ENCODE data around the gene MTARC2. TPM values are rescaled to one million over a fixed set of nuclear protein-coding genes. Genes with fewer than 3 reads are reported as not detected.

MTARC2 gene
- total and polyA plus RNA-seq, 8 donors: 7.3 to 83.4 (median 20.9) TPM

GRCh38 chr1:220788900-220789299 lies 40.8 kb downstream of the MTARC2 start:
- WGBS, 5 donors: 72 to 86% (median 82%) methylated on average over 7 of the region's 7 CpGs
- TF ChIP-seq POLR2A (IDR thresholded peaks at IDR 0.05) (no peak), POLR2AphosphoS5 (IDR thresholded peaks at IDR 0.05) (no peak), EP300 (IDR thresholded peaks at IDR 0.05) (no peak), CTCF (IDR thresholded peaks at IDR 0.05) (no peak)
- Histone ChIP-seq H3K9me3 (no peaks in the 10 kb centered on the region), H3K36me3 (peaks cover 0 to 6% (median 4%) of the 10 kb centered on the region in 4 donors), H3K27me3 (peaks cover 0 to 10% (median 0%) of the 10 kb centered on the region in 3 donors), H3K4me3 (no peak overlapping the region), H3K4me1 (peaks cover 5 to 54% (median 44%) of the 10 kb centered on the region in 4 donors), H3K27ac (no peak overlapping the region)
- no peak for DNase-seq
- intact Hi-C loops (cut with DNase I; ENCODE audit: low total_unique reads): no loop called here

- intact Hi-C loops (cut with DNase I; ENCODE audit: low total_unique reads): no loop called here
- H3K27ac ChIP-seq: peak overlapping the region in 2 of 5 donors; percentile 44 to 55
- H3K4me1 ChIP-seq: peaks cover 5 to 54% (median 44%) of the 10 kb centered on the region in 4 donors
- 72 to 87% (median 75%) methylated on average over 2 of the region's 2 CpGs for WGBS, 5 donors
- no peaks in the 10 kb centered on the region for H3K9me3 ChIP-seq
- peaks cover 0 to 10% (median 0%) of the 10 kb centered on the region in 3 donors for H3K27me3 ChIP-seq
- DNase-seq: no peak
- no peak for TF ChIP-seq POLR2A (IDR thresholded peaks at IDR 0.05)
- no peak for TF ChIP-seq POLR2AphosphoS5 (IDR thresholded peaks at IDR 0.05)
- no peak for TF ChIP-seq EP300 (IDR thresholded peaks at IDR 0.05)
- no peak for TF ChIP-seq CTCF (IDR thresholded peaks at IDR 0.05)
- H3K4me3 ChIP-seq: no peak overlapping the region
- no peaks in the 10 kb centered on the region for H3K36me3 ChIP-seq
Measured at GRCh38 chr1:220789532-220790147, 41.5 kb downstream of the MTARC2 start.

- 24 to 49% (median 29%) methylated on average over 6 of the region's 6 CpGs for WGBS, 5 donors
- DNase-seq: no peak
Measured at GRCh38 chr1:220791285-220791684, 43.2 kb downstream of the MTARC2 start.

GRCh38 chr1:220791956-220792355 lies 43.8 kb downstream of the MTARC2 start:
- 48 to 66% (median 60%) methylated on average over 5 of the region's 5 CpGs for WGBS, 5 donors
- intact Hi-C loops (cut with DNase I; ENCODE audit: low total_unique reads): no loop called here
- Histone ChIP-seq H3K27me3 (peaks cover 0 to 1% (median 0%) of the 10 kb centered on the region in 3 donors), H3K27ac (peak overlapping the region in 3 of 5 donors; percentile 44 to 57 (median 55)), H3K4me3 (no peak overlapping the region), H3K9me3 (no peaks in the 10 kb centered on the region), H3K36me3 (peaks cover 0 to 5% (median 0%) of the 10 kb centered on the region in 4 donors), H3K4me1 (peaks cover 5 to 38% (median 34%) of the 10 kb centered on the region in 4 donors)
- TF ChIP-seq POLR2AphosphoS5 (IDR thresholded peaks at IDR 0.05) (no peak), CTCF (IDR thresholded peaks at IDR 0.05) (no peak), POLR2A (IDR thresholded peaks at IDR 0.05) (no peak), EP300 (IDR thresholded peaks at IDR 0.05) (no peak)
- DNase-seq: no peak

More at GRCh38 chr1:220791285-220791684, 43.2 kb downstream of the MTARC2 start:
- Histone ChIP-seq H3K9me3 (no peaks in the 10 kb centered on the region), H3K36me3 (no peaks in the 10 kb centered on the region), H3K27ac (peak overlapping the region in 3 of 5 donors; percentile 44 to 57 (median 55)), H3K4me1 (peaks cover 5 to 43% (median 37%) of the 10 kb centered on the region in 4 donors), H3K4me3 (no peak overlapping the region), H3K27me3 (peaks cover 0 to 8% (median 0%) of the 10 kb centered on the region in 3 donors)
- intact Hi-C loops (cut with DNase I; ENCODE audit: low total_unique reads): no loop called here
- no peak for TF ChIP-seq EP300 (IDR thresholded peaks at IDR 0.05)
- TF ChIP-seq POLR2AphosphoS5 (IDR thresholded peaks at IDR 0.05): no peak

GRCh38 chr1:220796530-220796929 lies 48.4 kb downstream of the MTARC2 start:
- H3K27me3 ChIP-seq: no peaks in the 10 kb centered on the region
- H3K9me3 ChIP-seq: no peaks in the 10 kb centered on the region
- no peak overlapping the region for H3K4me3 ChIP-seq
- DNase-seq: no peak
- 75 to 94% (median 91%) methylated on average over 10 of the region's 10 CpGs for WGBS, 5 donors
- peaks cover 0 to 39% (median 28%) of the 10 kb centered on the region in 4 donors for H3K36me3 ChIP-seq
- no peak overlapping the region for H3K27ac ChIP-seq
- intact Hi-C loops (cut with DNase I; ENCODE audit: low total_unique reads): no loop called here
- TF ChIP-seq CTCF (IDR thresholded peaks at IDR 0.05): no peak
- TF ChIP-seq POLR2AphosphoS5 (IDR thresholded peaks at IDR 0.05): no peak
- no peak for TF ChIP-seq POLR2A (IDR thresholded peaks at IDR 0.05)
- TF ChIP-seq EP300 (IDR thresholded peaks at IDR 0.05): no peak
- H3K4me1 ChIP-seq: peaks cover 1 to 7% (median 3%) of the 10 kb centered on the region in 4 donors

Measured in stomach (tissue), 9 donors.